Skeletal muscle satellite cell (primary cell): ENCODE measurements around the gene GLRA1.

Experiments used
- H3K27me3 ChIP-seq: 2 replicates; pipeline ENCODE4 v1.7.0; 2013; ENCODE audit warnings: low read length; ENCODE audit not compliant: control insufficient read depth, insufficient read depth
- H3K36me3 ChIP-seq: 2 replicates; pipeline ENCODE4 v1.7.0; 2013; ENCODE audit warnings: mild to moderate bottlenecking, control low read depth, low read length; ENCODE audit not compliant: insufficient read depth
- H3K4me1 ChIP-seq: 2 replicates; pipeline ENCODE4 v1.7.0; 2013; ENCODE audit warnings: low read length; ENCODE audit not compliant: control insufficient read depth, insufficient read depth
- H3K4me2 ChIP-seq: 2 replicates; pipeline ENCODE4 v1.7.0; 2013; ENCODE audit warnings: mild to moderate bottlenecking, low read length
- H3K4me3 ChIP-seq: 2 replicates; pipeline ENCODE4 v1.7.0; 2013; ENCODE audit warnings: low read length
- H3K9ac ChIP-seq: 2 replicates; pipeline ENCODE4 v1.7.0; 2013; ENCODE audit warnings: mild to moderate bottlenecking, low read depth, low read length, moderate library complexity
- H3K9me3 ChIP-seq: replicated peaks from 2 replicates; pipeline ENCODE4 v1.7.0; 2013; ENCODE audit warnings: mild to moderate bottlenecking, control low read depth, low read length

GLRA1 gene

GRCh38 chr5:151913425-151913824, 11.2 kb downstream of the GLRA1 start:
- Histone ChIP-seq H3K9ac (no peak overlapping the region), H3K27me3 (peaks cover 23% of the 10 kb centered on the region), H3K4me2 (no peak overlapping the region)

GRCh38 chr5:151912360-151912759, 12.3 kb downstream of the GLRA1 start:
- Histone ChIP-seq H3K4me1 (no peaks in the 10 kb centered on the region), H3K4me3 (no peak overlapping the region), H3K27me3 (peaks cover 16% of the 10 kb centered on the region), H3K4me2 (no peak overlapping the region), H3K9me3 (no peaks in the 10 kb centered on the region), H3K9ac (no peak overlapping the region), H3K36me3 (no peaks in the 10 kb centered on the region)

More at GRCh38 chr5:151913425-151913824, 11.2 kb downstream of the GLRA1 start:
- Histone ChIP-seq H3K36me3 (no peaks in the 10 kb centered on the region), H3K9me3 (no peaks in the 10 kb centered on the region), H3K4me3 (no peak overlapping the region), H3K4me1 (no peaks in the 10 kb centered on the region)

- H3K4me2 ChIP-seq, result no peak overlapping the region
- no peak overlapping the region for H3K9ac ChIP-seq
- no peak overlapping the region for H3K4me3 ChIP-seq
- no peaks in the 10 kb centered on the region for H3K9me3 ChIP-seq
- peaks cover 16% of the 10 kb centered on the region for H3K27me3 ChIP-seq
- H3K4me1 ChIP-seq, result peaks cover under 1% of the 10 kb centered on the region
- H3K36me3 ChIP-seq, result no peaks in the 10 kb centered on the region
Measured at GRCh38 chr5:151911011-151911410, 13.6 kb downstream of the GLRA1 start.

- no peak overlapping the region for H3K9ac ChIP-seq
- no peak overlapping the region for H3K4me3 ChIP-seq
- no peak overlapping the region for H3K4me2 ChIP-seq
- H3K9me3 ChIP-seq, result no peaks in the 10 kb centered on the region
- H3K27me3 ChIP-seq, result peaks cover 14% of the 10 kb centered on the region
- peaks cover 14% of the 10 kb centered on the region for H3K4me1 ChIP-seq
- no peaks in the 10 kb centered on the region for H3K36me3 ChIP-seq
Measured at GRCh38 chr5:151909628-151910027, 15.0 kb downstream of the GLRA1 start.

- Histone ChIP-seq H3K9me3 (no peaks in the 10 kb centered on the region), H3K9ac (no peak overlapping the region), H3K4me2 (no peak overlapping the region)
Measured at GRCh38 chr5:151906246-151906645, 18.4 kb downstream of the GLRA1 start.

GRCh38 chr5:151905557-151905961, 19.1 kb downstream of the GLRA1 start:
- Histone ChIP-seq H3K27me3 (no peaks in the 10 kb centered on the region), H3K4me3 (no peak overlapping the region), H3K36me3 (no peaks in the 10 kb centered on the region), H3K4me2 (peak overlapping the region; percentile 29), H3K4me1 (peaks cover 21% of the 10 kb centered on the region), H3K9me3 (no peaks in the 10 kb centered on the region), H3K9ac (no peak overlapping the region)

More at GRCh38 chr5:151906246-151906645, 18.4 kb downstream of the GLRA1 start:
- H3K4me1 ChIP-seq, result peaks cover 18% of the 10 kb centered on the region
- no peaks in the 10 kb centered on the region for H3K36me3 ChIP-seq
- no peak overlapping the region for H3K4me3 ChIP-seq
- H3K27me3 ChIP-seq, result no peaks in the 10 kb centered on the region

- no peak overlapping the region for H3K9ac ChIP-seq
- no peak overlapping the region for H3K4me2 ChIP-seq
- peaks cover 21% of the 10 kb centered on the region for H3K4me1 ChIP-seq
- no peaks in the 10 kb centered on the region for H3K27me3 ChIP-seq
- no peaks in the 10 kb centered on the region for H3K9me3 ChIP-seq
- H3K4me3 ChIP-seq, result no peak overlapping the region
- H3K36me3 ChIP-seq, result no peaks in the 10 kb centered on the region
Measured at GRCh38 chr5:151904909-151905308, 19.7 kb downstream of the GLRA1 start.

- no peak overlapping the region for H3K4me2 ChIP-seq
- no peak overlapping the region for H3K9ac ChIP-seq
- peaks cover 21% of the 10 kb centered on the region for H3K4me1 ChIP-seq
- H3K4me3 ChIP-seq, result no peak overlapping the region
- no peaks in the 10 kb centered on the region for H3K36me3 ChIP-seq
- H3K9me3 ChIP-seq, result no peaks in the 10 kb centered on the region
- no peaks in the 10 kb centered on the region for H3K27me3 ChIP-seq
Measured at GRCh38 chr5:151904127-151904526, 20.5 kb downstream of the GLRA1 start.

- H3K9me3 ChIP-seq, result no peaks in the 10 kb centered on the region
- no peak overlapping the region for H3K4me2 ChIP-seq
- no peaks in the 10 kb centered on the region for H3K36me3 ChIP-seq
- H3K9ac ChIP-seq, result no peak overlapping the region
- H3K4me3 ChIP-seq, result no peak overlapping the region
- no peaks in the 10 kb centered on the region for H3K27me3 ChIP-seq
- H3K4me1 ChIP-seq, result peaks cover 24% of the 10 kb centered on the region
Measured at GRCh38 chr5:151903243-151903653, 21.4 kb downstream of the GLRA1 start.

- H3K4me1 ChIP-seq, result peaks cover 31% of the 10 kb centered on the region
- no peaks in the 10 kb centered on the region for H3K9me3 ChIP-seq
- no peaks in the 10 kb centered on the region for H3K27me3 ChIP-seq
- H3K4me2 ChIP-seq, result no peak overlapping the region
- no peak overlapping the region for H3K4me3 ChIP-seq
- no peaks in the 10 kb centered on the region for H3K36me3 ChIP-seq
- no peak overlapping the region for H3K9ac ChIP-seq
Measured at GRCh38 chr5:151902215-151902614, 22.4 kb downstream of the GLRA1 start.

GRCh38 chr5:151901611-151902010, 23.0 kb downstream of the GLRA1 start:
- Histone ChIP-seq H3K4me1 (peaks cover 36% of the 10 kb centered on the region), H3K4me3 (no peak overlapping the region), H3K4me2 (no peak overlapping the region), H3K36me3 (no peaks in the 10 kb centered on the region), H3K9me3 (no peaks in the 10 kb centered on the region), H3K9ac (no peak overlapping the region), H3K27me3 (no peaks in the 10 kb centered on the region)

GRCh38 chr5:151900891-151901290, 23.8 kb downstream of the GLRA1 start:
- no peaks in the 10 kb centered on the region for H3K9me3 ChIP-seq
- no peak overlapping the region for H3K4me3 ChIP-seq
- H3K4me1 ChIP-seq, result peaks cover 41% of the 10 kb centered on the region
- no peak overlapping the region for H3K4me2 ChIP-seq
- no peaks in the 10 kb centered on the region for H3K36me3 ChIP-seq
- no peak overlapping the region for H3K9ac ChIP-seq
- no peaks in the 10 kb centered on the region for H3K27me3 ChIP-seq
